ENCODE data around the gene DNAI4.
"Not testable (repeated sequence)": the region's sequence is repeated elsewhere in the genome, so short reads cannot be mapped to it uniquely, and the experiment has no call there.

DNAI4 gene

DNA sequence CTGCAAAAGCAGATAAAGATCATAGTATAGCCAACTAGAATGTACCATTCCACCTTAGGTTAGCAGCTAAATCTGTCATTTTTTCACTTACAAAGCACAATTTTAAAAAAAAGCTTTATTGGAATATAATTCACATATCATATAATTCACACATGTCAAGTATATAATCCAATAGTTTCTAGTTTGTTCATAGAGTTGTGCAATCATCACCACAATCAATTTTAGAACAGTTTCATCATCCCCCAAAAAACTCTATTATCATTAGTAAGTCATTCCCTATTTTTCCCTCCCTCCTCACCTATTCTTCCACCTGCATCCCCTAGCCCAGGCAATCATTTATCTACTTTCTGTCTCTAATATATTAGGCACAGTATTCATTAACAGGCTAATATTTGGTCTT is 91.5 kb downstream of the DNAI4 start:
- DNase-seq (ENCODE audit: low spot score): no peak

DNA sequence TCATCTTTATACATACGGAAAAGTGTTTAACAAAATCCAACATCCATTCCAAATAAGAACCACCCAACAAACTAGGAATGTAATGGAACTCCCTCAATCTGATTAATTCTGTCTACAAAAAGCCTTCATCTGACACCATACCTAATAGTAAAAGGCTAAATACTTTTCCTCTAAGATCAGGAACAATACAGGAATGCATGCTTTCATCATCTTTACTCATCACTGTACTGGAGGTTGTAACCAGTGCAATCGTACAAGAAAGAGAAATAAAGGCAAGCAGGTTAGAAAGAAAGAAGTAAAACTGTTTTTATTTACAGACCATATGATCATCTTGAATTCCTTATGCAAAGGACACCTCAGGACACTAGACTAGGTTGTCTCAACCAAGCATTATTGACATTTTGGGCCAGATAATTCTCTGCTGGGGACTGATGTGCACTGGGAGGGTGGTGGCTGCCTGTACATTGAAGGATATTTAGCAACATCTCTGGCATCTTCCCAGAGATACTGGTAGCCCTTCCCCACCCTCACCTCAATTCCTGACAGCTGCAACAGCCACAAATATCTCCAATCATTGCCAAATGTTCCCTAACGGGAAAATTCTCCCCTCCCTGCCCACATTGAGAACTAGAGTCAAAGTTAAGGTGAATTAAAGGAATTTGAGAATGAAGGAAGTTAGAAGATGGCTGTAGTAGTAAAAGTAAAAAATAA is 93.0 kb downstream of the DNAI4 start:
- no peak for DNase-seq (ENCODE audit: low spot score)

DNA sequence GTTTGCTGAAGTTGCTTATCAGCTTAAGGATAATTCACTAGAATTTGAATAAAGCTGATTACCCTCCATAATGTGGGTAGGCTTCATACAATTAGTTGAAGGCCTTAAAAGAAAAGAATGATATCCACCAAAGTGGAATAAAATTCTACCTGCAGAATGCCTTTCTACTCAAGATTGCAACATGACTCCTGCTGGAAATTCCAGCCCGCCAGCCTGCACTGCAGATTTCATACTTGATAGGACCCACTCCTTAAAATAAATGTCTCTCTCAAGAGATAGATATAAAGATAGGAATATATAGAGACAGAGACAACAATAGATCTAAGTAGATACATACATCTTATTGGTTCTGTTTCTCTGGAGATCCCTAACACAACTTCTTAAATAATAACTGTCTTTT is 99.9 kb downstream of the DNAI4 start:
- no peak for DNase-seq (ENCODE audit: low spot score)

DNA sequence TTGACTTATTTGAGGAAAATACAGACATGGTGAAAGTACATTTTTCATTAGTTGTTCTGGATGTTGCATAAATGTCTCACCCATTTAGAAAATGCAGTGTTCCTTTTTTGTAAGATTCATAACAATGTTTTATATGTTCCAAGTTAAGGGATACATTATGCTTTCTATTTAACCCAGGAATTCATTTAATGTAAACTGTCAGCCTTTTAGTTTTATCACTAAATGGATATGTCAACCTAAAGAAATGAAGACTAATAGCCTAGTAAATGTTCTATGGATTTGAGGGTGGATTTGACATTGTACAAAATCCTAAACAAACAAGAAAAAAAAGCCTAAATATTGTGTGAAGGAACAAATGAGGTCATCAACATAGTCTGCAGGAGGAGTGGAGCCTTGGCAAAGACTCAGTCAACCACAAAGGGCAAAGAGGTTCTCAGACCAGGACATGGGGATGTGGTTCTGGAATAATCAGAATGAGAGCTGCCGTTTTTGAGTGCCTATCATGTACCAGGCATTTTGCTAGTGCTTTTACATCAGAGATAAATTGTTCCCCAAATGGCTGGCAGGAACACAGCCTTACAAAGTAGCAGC is 114.8 kb downstream of the DNAI4 start:
- no peak for DNase-seq (ENCODE audit: low spot score)

DNA sequence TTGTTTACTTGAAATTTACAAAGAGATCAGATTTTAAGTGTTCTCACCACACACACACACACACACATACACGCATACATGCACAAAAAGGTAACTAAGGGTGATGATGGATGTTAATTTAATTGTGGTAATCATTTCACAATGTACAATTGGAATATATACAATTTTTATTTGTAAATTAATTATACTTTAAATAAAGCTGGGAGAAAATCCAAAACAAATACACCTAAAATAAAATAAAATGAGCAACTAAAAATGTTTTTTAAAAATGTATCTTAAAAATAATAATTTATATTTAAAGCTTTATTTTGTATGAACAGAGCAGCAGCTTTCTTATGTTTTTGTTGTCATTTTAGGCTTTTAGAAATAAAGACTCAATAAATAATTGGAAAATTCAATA is 115.4 kb downstream of the DNAI4 start:
- no peak for DNase-seq (ENCODE audit: low spot score)

DNA sequence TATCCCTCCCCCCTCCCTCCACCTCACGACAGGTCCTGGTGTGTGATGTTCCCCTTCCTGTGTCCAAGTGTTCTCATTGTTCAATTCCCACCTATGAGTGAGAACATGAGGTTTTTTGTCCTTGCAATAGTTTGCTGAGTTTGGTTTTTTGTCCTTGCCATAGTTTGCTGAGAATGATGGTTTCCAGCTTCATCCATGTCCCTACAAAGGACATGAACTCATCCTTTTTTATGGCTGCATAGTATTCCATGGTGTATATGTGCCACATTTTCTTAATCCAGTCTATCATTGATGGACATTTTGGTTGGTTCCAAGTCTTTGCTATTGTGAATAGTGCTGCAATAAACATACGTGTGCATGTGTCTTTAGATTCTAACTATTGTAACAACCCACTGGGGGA is 128.8 kb downstream of the DNAI4 start:
- DNase-seq (ENCODE audit: low spot score): not testable (repeated sequence)

DNA sequence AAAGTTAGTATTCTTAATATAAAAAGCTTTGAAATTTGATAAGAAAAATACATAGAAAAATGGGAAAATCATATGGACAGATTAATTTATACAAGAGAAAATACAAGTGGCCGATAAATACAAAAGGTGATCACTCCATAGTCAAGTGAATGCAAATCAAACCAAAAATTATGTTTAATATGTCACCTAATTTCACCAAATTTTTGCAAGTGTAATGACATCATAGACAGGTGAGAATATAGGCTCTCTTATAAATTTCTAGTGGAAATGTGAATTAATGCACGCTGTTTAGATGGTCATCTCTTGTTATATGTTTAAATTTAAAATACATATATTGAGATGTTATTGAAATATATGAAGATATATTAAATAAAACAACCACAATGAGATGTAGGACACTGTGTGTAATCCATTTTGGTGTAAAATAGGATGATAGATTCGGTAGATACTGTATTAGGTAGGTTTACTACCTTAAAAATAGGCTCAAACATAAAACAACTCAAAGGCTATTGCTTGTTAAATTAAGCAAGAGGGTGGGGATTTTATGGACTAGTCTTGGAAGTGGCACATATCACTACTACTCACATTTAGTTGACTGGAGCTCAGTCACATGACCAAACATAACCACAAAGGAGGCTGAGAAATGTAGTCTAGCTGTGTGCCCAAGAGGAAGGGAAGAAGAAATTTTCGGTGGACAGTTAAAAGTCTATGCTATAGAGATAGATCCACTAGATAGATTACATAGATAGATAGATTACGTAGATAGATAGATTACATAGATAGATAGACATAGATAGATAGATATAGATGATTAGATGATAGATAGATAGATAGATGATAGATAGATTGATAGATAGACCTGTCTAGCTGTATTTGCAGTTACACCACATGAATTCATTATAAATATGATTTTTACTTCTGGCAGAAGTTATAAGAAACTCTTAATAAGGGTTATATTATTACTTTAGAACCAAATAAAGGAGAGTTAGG is 132.7 kb downstream of the DNAI4 start:
- DNase-seq (ENCODE audit: low spot score): no peak

DNA sequence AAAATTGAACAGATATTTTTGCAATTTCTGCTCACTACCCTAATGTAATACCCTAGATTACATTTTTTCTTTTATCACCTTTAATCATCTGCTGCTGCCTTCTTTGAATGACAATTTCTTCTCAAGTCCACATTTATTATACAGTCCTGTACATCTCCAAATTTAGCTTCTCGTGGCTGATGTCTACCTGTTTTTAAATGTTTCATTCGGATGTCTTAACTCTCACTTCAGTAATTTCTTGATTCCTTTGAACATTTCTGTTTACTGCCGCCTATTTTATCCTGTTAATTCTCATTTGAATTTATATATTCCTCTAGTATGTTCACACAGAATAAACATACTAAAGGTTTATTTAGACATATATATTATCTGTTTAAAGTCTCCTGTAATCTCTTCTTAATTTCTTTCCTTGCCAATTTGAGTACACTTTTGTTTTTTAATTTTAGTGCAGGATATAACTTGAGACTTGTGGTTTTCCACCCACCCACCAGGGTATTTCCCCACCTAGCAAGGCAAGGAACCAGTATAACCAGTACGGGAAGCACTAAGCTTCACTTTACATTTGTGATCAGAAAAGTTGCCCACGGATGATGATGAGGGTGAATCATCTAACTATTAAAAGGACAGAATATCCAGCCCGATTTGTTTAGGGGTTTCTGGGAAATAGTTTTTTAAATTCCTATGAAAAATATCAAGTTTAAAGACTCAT is 136.3 kb downstream of the DNAI4 start:
- peak; percentile 15 for DNase-seq (ENCODE audit: low spot score)

DNA sequence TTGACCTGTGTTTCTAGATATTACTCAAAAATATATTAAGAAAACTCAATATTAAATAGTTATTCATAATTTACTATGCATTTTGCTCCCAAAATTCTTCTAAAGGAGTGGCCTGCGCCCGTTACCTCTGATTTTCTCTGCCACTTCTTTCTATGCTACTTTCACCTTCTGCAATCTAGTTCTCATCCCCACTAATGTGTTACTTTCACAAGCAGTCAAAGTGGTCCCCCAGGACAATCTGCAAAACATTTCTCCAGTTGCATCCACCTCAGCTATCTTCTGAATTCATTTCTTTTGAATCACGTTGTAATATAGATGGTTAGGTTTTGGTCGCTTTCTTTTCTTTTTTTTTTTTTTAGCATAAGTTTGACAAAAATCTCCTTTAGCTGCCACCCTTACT is 137.0 kb downstream of the DNAI4 start:
- no peak for DNase-seq (ENCODE audit: low spot score)

DNA sequence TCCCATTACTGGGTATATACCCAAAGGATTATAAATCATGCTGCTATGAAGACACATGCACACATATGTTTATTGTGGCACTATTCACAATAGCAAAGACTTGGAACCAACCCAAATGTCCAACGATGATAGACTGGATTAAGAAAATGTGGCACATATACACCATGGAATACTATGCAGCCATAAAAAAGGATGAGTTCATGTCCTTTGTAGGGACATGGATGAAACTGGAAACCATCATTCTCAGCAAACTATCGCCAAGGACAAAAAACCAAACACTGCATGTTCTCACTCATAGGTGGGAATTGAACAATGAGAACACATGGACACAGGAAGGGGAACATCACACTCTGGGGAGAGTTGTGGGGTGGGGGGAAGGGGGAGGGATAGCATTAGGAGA is 138.9 kb downstream of the DNAI4 start:
- DNase-seq (ENCODE audit: low spot score): not testable (repeated sequence)

DNA sequence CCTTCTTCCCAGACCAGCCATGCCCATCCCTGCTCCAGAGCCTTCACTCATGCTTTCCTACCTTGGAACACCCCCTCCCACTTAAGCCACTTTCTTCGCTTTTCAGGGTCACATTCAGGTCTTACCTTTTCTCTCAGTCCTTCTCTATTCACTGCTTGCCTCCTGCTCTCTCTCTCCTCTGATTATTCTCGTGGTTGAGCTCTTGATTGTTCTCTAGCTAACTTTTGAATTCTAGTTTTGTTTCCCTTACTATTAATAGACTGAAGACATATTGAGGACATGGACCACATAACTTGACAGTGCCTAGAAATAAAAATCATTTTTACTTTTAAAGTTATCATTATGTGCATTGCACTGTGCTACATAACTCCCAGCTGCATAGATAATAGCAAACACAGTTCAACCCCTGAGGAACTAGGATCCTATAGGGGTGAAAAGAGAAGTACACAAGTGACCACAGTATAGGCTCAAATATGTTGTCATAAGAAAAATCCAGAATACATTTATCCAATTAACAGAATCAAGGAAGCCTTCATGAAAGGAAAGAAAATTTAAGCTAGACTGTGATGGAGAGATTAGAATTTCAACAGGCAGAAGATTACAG is 145.1 kb downstream of the DNAI4 start:
- DNase-seq (ENCODE audit: low spot score): no peak

DNA sequence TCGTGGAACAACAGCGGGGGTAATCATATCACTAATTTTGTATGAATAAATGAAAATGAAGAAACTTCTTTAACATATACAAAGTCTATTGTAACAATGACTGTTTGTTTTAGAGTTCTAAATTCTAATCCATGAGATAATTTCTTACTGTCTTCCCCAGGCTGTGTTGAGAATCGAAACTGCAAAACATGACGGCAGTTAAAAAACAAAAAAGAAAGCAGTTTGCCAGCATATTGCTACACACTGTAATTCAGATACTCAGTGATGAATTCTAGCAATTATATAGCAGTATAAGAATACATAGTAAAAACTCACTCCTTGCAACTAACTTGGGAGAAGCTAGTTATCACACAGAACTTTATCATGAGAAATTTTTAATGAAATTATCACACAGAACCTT is 145.7 kb downstream of the DNAI4 start:
- DNase-seq (ENCODE audit: low spot score): no peak

DNA sequence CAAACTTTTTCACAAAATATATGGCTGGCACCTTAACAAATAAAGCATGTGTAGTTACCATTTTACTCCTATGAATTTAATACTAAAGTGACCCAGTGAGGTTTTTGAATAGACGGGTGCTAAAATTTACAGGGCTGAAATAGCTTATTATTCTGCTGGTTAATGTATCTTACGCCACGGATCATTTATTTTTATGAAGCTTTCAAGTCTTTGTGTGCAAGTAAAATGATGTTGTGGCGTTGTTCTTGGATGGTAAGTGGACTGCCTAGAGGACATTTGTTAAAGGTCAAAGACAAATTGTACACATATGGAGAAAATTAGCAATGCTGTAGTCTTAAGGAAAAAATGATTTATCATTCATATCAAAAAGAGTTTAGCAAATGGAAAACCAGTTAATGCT is 146.4 kb downstream of the DNAI4 start:
- DNase-seq (ENCODE audit: low spot score): no peak

DNA sequence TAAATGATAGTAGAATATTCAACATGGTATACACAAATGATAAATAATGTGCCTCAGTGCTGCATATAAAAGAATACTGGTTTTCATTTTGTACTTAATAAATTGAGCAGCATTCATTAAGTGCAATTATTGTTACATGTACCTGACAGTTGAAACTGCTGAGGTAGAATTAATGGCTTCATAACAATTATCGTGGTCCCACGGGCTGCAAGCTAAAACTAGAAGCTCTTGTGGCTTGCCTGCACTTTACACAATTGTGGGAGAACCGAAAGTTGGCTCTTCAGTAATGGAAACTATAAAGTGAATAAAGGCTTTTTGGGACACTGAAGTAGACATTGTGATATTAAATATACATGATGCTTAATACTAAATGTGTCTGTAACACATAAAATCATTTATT is 146.8 kb downstream of the DNAI4 start:
- DNase-seq (ENCODE audit: low spot score): no peak

DNA sequence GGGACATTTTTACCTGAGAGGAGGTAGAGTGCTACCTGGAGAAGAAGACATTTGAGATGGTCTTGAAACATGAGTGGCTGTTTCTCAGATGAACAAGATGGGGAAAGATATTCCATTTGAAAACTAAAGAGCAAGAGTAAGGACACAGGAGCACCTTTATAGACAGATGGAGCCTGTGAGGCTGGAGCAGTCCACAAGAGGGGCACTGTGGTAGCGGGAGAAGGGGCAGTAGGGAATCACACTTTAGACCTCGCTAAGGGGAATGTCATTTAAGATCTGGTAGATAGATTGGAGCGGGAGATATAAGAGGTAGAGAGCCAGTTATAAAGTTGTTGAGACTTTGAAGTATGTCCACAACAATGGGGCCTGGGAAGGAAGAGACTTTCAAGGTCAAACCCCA is 149.0 kb downstream of the DNAI4 start:
- DNase-seq (ENCODE audit: low spot score): no peak

DNA sequence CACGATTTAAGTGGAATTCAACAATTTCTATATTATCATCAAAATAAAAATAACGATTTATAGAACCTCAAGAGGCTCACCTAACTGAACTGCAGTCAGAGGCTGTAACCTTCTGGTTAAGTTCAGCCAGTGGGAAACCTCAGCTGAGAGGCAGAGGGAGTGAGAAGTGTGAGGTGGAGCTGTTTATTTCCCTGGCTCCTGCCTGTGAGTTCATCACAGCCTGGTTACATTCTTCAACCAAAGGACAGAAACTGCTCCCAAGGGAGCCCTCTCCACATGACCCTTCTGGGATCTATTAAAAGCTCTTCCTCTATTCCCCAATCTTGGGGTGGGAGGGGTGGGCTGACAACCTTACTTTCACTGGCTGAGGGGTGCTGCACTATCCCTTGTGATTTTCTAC is 150.2 kb downstream of the DNAI4 start:
- DNase-seq (ENCODE audit: low spot score): no peak

DNA sequence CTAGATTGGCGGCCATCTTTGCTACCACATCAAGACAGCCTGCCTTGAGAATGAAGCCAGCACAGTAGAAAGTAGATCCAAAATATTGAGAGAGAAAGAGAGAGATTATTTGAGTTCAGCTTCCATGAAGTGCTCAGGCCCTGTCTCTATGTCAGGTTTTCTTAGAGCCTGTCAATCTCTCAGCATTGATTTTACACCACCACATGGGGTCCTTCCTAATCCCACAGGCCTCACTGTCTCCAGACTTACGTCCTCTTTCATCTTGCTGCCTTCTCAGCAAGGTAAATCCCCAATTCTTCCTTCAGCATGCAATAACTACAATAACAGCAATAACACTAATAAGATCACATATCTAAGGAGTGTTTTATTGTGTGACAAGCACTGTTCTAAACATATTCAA is 151.4 kb downstream of the DNAI4 start:
- no peak for DNase-seq (ENCODE audit: low spot score)

DNA sequence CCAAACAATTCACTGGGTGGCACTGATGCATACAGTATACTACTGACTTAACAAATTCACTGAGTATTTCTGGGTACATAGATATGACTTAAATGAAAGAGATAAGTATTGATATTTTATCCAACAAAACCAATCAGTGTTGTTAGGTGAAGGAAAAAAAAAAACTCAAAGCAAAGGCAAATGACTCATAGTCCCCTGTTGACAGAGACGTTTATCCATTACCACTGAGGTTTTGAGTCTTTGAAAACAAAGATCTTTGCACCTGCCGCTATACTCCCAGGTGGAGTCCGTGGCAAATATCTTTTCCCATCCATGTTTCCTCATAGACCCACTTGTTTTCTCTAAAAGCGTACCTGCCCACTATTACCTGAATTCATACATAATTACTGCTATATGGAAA is 154.0 kb downstream of the DNAI4 start:
- DNase-seq (ENCODE audit: low spot score): no peak

DNA sequence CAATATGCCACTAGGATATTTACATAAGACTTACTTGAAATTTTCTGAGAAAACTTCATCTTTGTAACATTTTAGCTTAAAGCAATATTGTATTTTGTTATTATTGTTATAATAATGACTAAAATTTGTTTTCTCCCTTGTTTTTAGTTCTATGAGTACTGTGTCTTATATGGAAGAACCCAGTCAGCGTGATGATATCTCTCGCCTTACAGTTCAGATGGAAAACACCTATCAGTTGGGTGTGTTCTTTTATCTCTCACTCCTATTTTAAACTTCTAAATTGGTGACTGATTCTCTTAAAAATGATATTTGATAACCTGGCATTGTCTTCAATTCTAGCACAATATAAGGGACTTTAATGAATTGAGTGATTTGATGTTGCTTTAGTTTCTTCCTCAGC is 154.4 kb downstream of the DNAI4 start:
- no peak for DNase-seq (ENCODE audit: low spot score)

DNA sequence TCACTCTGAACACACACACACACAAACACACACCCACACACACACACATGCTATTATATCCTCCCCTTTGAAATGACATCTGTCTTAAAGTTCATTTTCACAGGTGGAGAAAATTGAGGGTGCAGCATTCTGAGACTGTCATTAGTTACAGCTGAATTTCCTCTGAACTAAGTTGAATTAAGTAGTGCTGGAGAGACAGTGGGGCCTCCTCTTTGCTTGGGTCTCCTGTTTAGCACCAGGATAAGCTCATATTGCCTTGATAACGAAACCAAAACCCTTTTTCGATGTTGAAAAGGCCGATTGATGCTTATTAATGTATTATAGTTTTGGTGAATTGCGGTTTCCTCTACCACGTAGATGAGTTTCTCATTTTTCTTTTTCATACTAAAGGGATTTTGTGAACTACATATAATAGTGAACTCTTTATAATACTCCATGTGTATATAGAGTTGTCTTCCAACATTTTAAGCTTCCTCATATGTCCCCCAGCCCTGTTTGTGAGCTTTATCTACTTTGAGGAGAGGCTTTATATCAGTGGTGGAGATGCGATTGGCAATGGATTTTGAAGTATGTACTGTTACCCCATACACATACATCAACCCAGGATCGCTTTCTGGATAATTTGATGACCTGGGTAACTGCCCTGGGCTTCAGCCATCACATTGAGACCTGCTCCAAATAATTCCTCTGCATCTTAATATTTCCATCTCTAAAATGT is 155.0 kb downstream of the DNAI4 start:
- peak; percentile 18 for DNase-seq (ENCODE audit: low spot score)

DNA sequence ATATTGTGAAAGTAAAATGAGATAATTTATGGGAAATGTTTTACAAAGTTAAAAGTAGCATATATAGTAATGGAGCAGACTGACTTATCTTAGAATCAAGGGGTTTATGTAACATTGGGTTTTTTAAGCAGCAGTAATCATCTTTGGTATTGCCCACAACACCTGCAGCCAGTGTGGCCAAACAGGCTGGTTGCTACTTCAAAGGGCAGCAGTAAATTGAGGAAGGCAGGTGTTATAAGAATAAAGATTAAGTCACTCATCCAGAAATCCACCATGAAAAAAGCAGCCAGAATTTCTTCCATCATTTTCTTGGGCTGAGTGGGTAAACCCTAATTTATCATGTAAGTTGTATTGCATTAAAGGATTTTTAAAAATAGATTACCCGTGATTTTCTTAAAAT is 155.7 kb downstream of the DNAI4 start:
- DNase-seq (ENCODE audit: low spot score): no peak

Data from NAMALWA (cell line).